Naive thymus-derived CD4-positive, alpha-beta T cell (primary cell): Measurements from ENCODE around the gene RSRC1. TPM values are rescaled to one million over a fixed set of nuclear protein-coding genes. Genes with fewer than 3 reads are reported as not detected.
"Not testable (repeated sequence)": the region's sequence is repeated elsewhere in the genome, so short reads cannot be mapped to it uniquely, and the experiment has no call there.

ENCODE experiments used
- ATAC-seq: fragments of 150-1000 bp; cut with Tn5 transposase; 2 replicates; pipeline ENCODE4 v1.10.0; 2021; ENCODE audit warnings: mild to moderate bottlenecking, moderate library complexity
- CTCF ChIA-PET: fragments of 350-600 bp; sonication (Branson Sonifier 250); formaldehyde crosslinking; loops from one replicate; lab custom pipeline; 2021; ENCODE audit warnings: antibody characterized with exemption; lab: Charles Lee
- POLR2A ChIA-PET: fragments of 350-600 bp; sonication (Branson Sonifier 250); formaldehyde crosslinking; loops from one replicate; lab custom pipeline; 2021; ENCODE audit warnings: antibody characterized with exemption, inconsistent platforms; lab: Charles Lee
- DNase-seq, 9 donors: peaks; one replicate each; pipeline versions ENCODE4 v3.0.0 to v3.0.0-alpha.2; 2020 to 2022; ENCODE audit warnings: mixed read lengths in 1 of 9
- H3K27ac ChIP-seq: one replicate; pipeline ENCODE4 v1.7.0; 2013; ENCODE audit warnings: mild to moderate bottlenecking, low read depth, low read length, moderate library complexity
- H3K27me3 ChIP-seq, 2 donors: one replicate each; pipeline ENCODE4 v1.7.0; 2013; ENCODE audit warnings: low read length in 2 of 2, mild to moderate bottlenecking in 2 of 2, moderate library complexity in 2 of 2; ENCODE audit not compliant: control insufficient read depth in 2 of 2, insufficient read depth in 2 of 2
- H3K36me3 ChIP-seq, 3 experiments: 1 replicate in 2 of 3; 2 replicates in 1 of 3; pipeline ENCODE4 v1.7.0; 2013; ENCODE audit warnings: low read length in 3 of 3, mild to moderate bottlenecking in 3 of 3, moderate library complexity in 1 of 3; ENCODE audit not compliant: insufficient read depth in 3 of 3, control insufficient read depth in 2 of 3
- H3K4me1 ChIP-seq, 2 donors: one replicate each; pipeline ENCODE4 v1.7.0; 2013; ENCODE audit warnings: low read length in 2 of 2, mild to moderate bottlenecking in 2 of 2, moderate library complexity in 1 of 2; ENCODE audit not compliant: control insufficient read depth in 2 of 2, insufficient read depth in 2 of 2
- H3K4me3 ChIP-seq: 2 replicates; pipeline ENCODE4 v1.7.0; 2013; ENCODE audit warnings: mild to moderate bottlenecking, low read length
- H3K9me3 ChIP-seq, 3 experiments: 1 replicate in 2 of 3; 2 replicates in 1 of 3; pipeline ENCODE4 v1.7.0; 2013; ENCODE audit warnings: low read length in 3 of 3; ENCODE audit not compliant: control insufficient read depth in 2 of 3
- H3K27ac Mint-ChIP-seq, 9 donors: one replicate each; pipeline ENCODE4 v1.8.0; 2020 to 2022; ENCODE audit warnings: mixed read lengths in 9 of 9, mild to moderate bottlenecking in 8 of 9, moderate library complexity in 5 of 9, inconsistent platforms in 2 of 9
- H3K27me3 Mint-ChIP-seq, 5 donors: one replicate each; pipeline ENCODE4 v1.8.0; 2021 to 2022; ENCODE audit warnings: mixed read lengths in 5 of 5, mild to moderate bottlenecking in 1 of 5
- H3K36me3 Mint-ChIP-seq, 5 donors: one replicate each; pipeline ENCODE4 v1.8.0; 2020 to 2022; ENCODE audit warnings: mixed read lengths in 5 of 5, mild to moderate bottlenecking in 3 of 5, inconsistent platforms in 1 of 5
- H3K4me1 Mint-ChIP-seq, 7 donors: one replicate each; pipeline ENCODE4 v1.8.0; 2020 to 2022; ENCODE audit warnings: mixed read lengths in 7 of 7, mild to moderate bottlenecking in 3 of 7, inconsistent platforms in 1 of 7
- H3K4me3 Mint-ChIP-seq, 10 donors: one replicate each; pipeline ENCODE4 v1.8.0; 2020 to 2022; ENCODE audit warnings: mild to moderate bottlenecking in 10 of 10, mixed read lengths in 10 of 10, moderate library complexity in 6 of 10, inconsistent platforms in 2 of 10
- H3K9me3 Mint-ChIP-seq, 11 donors: one replicate each; pipeline ENCODE4 v1.8.0; 2020 to 2022; ENCODE audit warnings: mixed read lengths in 11 of 11, mild to moderate bottlenecking in 4 of 11, inconsistent platforms in 1 of 11, moderate library complexity in 1 of 11
- intact Hi-C, 2 donors: fragments of 100-400 bp; cut with micrococcal nuclease; formaldehyde crosslinking; loops; one replicate each; pipeline ENCODE4 v1.15.1; 2023
- polyA plus RNA-seq, 2 donors: library from polyadenylated mRNA; unstranded; fragments of 300-500 nt; fragmentation: Illumina TruSeq; gene quantifications; one replicate each; pipeline ENCODE4 v1.2.3, GENCODE V29; 2021
- total RNA-seq, 6 experiments: library from RNA in 5 of 6; stranded (reverse) in 5 of 6; gene quantifications; 1 replicate in 5 of 6; 2 replicates in 1 of 6; pipeline ENCODE4 v1.2.3 and lab custom pipeline; 2021 to 2026

The RSRC1 gene
- total and polyA plus RNA-seq, 7 experiments from 2014 or later = 30.0 to 45.0 (median 37.4) TPM

GRCh38 chr3:158549938-158550337 lies 440.0 kb downstream of the RSRC1 start:
- H3K36me3 ChIP-seq, H3K4me1 Mint-ChIP-seq, H3K9me3 Mint-ChIP-seq, H3K4me3 Mint-ChIP-seq, H3K27me3 ChIP-seq, ATAC-seq, intact Hi-C loops, POLR2A ChIA-PET, H3K27ac ChIP-seq, DNase-seq, H3K9me3 ChIP-seq, H3K27ac Mint-ChIP-seq, H3K27me3 Mint-ChIP-seq, H3K4me3 ChIP-seq, H3K4me1 ChIP-seq: not testable (repeated sequence)
- CTCF ChIA-PET = interaction anchor here (0.6 kb wide), 1 partner anchor 160 kb away, joined by 6 read pairs; no protein-coding TSS in a partner anchor
- H3K36me3 Mint-ChIP-seq = peaks cover 0 to 37% (median 24%) of the 10 kb centered on the region in 5 donors

DNA sequence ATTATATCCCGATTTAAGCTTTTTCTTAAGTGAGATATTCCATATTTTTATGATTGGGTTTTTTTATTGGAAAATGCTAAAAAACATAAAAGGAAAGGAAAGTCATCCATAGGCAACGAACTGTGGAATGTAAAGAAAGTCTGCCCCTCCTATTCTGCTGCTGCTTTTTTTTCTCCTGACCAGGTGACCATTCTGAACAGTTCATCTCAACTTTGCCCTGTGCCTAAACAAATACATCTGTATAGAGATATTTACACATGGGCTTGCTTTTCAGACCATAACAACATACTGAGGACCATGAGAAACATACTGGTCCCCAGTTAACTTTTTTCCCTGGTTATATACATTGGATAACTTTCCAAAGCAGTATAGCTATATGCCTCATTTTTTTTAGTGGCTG lies 442.2 kb downstream of the RSRC1 start:
- ATAC-seq = no peak

GRCh38 chr3:158559504-158559903 lies 449.6 kb downstream of the RSRC1 start:
- Histone ChIP-seq H3K4me3 (no peak overlapping the region), H3K27ac (no peak overlapping the region), H3K36me3 (no peaks in the 10 kb centered on the region), H3K4me1 (no peaks in the 10 kb centered on the region), H3K27me3 (no peaks in the 10 kb centered on the region), H3K9me3 (no peaks in the 10 kb centered on the region)
- DNase-seq = no peak
- POLR2A ChIA-PET = no interaction called here
- Mint-ChIP-seq H3K27ac (no peak overlapping the region), H3K9me3 (peaks cover 0 to 4% (median 0%) of the 10 kb centered on the region in 11 donors), H3K4me1 (no peaks in the 10 kb centered on the region), H3K4me3 (no peak overlapping the region), H3K27me3 (peaks cover 0 to 28% (median 18%) of the 10 kb centered on the region in 5 donors), H3K36me3 (no peaks in the 10 kb centered on the region)
- intact Hi-C loops = no loop called here
- CTCF ChIA-PET = no interaction called here
- no peak for ATAC-seq

More for the DNA sequence above, 442.2 kb downstream of the RSRC1 start:
- no peak for DNase-seq
- Histone ChIP-seq H3K27me3 (no peaks in the 10 kb centered on the region), H3K27ac (no peak overlapping the region), H3K36me3 (no peaks in the 10 kb centered on the region), H3K9me3 (no peaks in the 10 kb centered on the region), H3K4me3 (no peak overlapping the region), H3K4me1 (no peaks in the 10 kb centered on the region)
- Mint-ChIP-seq H3K4me3 (no peak overlapping the region), H3K27ac (no peak overlapping the region), H3K9me3 (peaks cover 0 to 9% (median 1%) of the 10 kb centered on the region in 11 donors), H3K4me1 (no peaks in the 10 kb centered on the region), H3K27me3 (peaks cover 0 to 13% (median 6%) of the 10 kb centered on the region in 5 donors), H3K36me3 (peaks cover 0 to 23% (median 15%) of the 10 kb centered on the region in 5 donors)
- CTCF ChIA-PET = no interaction called here
- POLR2A ChIA-PET = no interaction called here
- intact Hi-C loops = no loop called here

- Histone ChIP-seq H3K36me3 (no peaks in the 10 kb centered on the region), H3K27ac (no peak overlapping the region), H3K27me3 (no peaks in the 10 kb centered on the region), H3K4me1 (no peaks in the 10 kb centered on the region), H3K9me3 (no peaks in the 10 kb centered on the region), H3K4me3 (no peak overlapping the region)
- Mint-ChIP-seq H3K27ac (no peak overlapping the region), H3K4me1 (no peaks in the 10 kb centered on the region), H3K4me3 (no peak overlapping the region), H3K27me3 (peaks cover 0 to 34% (median 24%) of the 10 kb centered on the region in 5 donors), H3K36me3 (peaks cover 0 to 7% (median 0%) of the 10 kb centered on the region in 5 donors), H3K9me3 (peaks cover 0 to 14% (median 5%) of the 10 kb centered on the region in 11 donors)
- intact Hi-C loops = no loop called here
- ATAC-seq (no peak), DNase-seq (no peak)
- POLR2A ChIA-PET = no interaction called here
- CTCF ChIA-PET = no interaction called here
These were observed 451.1 kb downstream of the RSRC1 start for GRCh38 chr3:158560979-158561378.

DNA sequence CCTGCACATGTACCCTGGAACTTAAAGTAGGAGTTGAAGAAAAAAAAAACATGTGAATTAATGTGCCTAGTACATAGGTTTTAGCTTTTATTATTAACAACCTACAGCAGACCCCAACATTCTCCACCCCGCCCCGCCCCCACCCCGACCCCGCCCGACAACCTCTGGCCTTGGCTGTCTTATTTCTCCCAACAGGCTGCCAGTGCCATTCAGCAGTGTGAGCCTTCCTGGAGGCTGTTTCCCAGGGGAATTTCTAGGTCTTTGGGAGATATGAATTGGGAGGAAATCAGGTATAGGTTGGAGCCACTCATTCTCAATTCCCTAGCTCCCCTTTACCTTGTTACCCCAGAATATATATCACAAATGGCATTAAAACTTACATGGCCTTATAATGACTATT lies 452.8 kb downstream of the RSRC1 start:
- no peak overlapping the region for H3K27ac ChIP-seq
- CTCF ChIA-PET = interaction anchor here (0.6 kb wide), 1 partner anchor 1399 kb away, joined by 3 read pairs; no protein-coding TSS in a partner anchor
- H3K36me3 ChIP-seq = no peaks in the 10 kb centered on the region
- H3K4me1 Mint-ChIP-seq = no peaks in the 10 kb centered on the region
- POLR2A ChIA-PET = no interaction called here
- no peak overlapping the region for H3K27ac Mint-ChIP-seq
- no peak for ATAC-seq
- no peaks in the 10 kb centered on the region for H3K9me3 ChIP-seq
- H3K27me3 Mint-ChIP-seq = peaks cover 0 to 31% (median 26%) of the 10 kb centered on the region in 5 donors
- no peak for DNase-seq
- peaks cover 0 to 12% (median 5%) of the 10 kb centered on the region in 11 donors for H3K9me3 Mint-ChIP-seq
- H3K4me1 ChIP-seq = no peaks in the 10 kb centered on the region
- H3K4me3 Mint-ChIP-seq = no peak overlapping the region
- no peaks in the 10 kb centered on the region for H3K27me3 ChIP-seq
- H3K36me3 Mint-ChIP-seq = peaks cover 0 to 8% (median 0%) of the 10 kb centered on the region in 5 donors
- intact Hi-C loops = no loop called here
- H3K4me3 ChIP-seq = no peak overlapping the region

- CTCF ChIA-PET = interaction anchor here (0.6 to 1.5 kb wide), 2 partner anchors 10 to 1400 kb away, joined by 3 to 4 read pairs; no protein-coding TSS in a partner anchor
- intact Hi-C loops = no loop called here
These were observed 453.2 kb downstream of the RSRC1 start for GRCh38 chr3:158563076-158563475.

DNA sequence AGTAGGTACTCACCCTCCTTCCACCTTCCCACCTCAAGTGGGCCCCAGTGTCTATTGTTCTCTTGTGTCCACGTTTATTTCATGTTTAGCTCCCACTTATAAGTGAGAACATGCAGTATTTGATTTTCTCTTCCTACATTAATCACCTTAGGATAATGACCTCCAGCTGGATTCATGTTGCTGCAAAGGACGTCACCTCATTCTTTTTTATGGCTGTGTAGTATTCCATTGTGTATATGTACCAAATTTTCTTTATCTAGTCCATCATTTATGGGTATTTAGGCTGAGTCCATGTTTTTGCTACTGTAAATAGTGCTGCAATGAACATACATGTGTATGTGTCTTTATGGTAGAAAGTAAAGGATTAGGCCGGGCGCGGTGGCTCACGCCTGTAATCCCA lies 455.2 kb downstream of the RSRC1 start:
- no peak overlapping the region for H3K4me3 Mint-ChIP-seq
- peaks cover 13 to 45% (median 44%) of the 10 kb centered on the region in 5 donors for H3K27me3 Mint-ChIP-seq
- no peak overlapping the region for H3K27ac ChIP-seq
- H3K9me3 ChIP-seq = no peaks in the 10 kb centered on the region
- intact Hi-C loops = no loop called here
- no peak for DNase-seq
- no peak for ATAC-seq
- no peak overlapping the region for H3K27ac Mint-ChIP-seq
- no peak overlapping the region for H3K4me3 ChIP-seq
- no peaks in the 10 kb centered on the region for H3K4me1 ChIP-seq
- H3K27me3 ChIP-seq = peaks cover 0 to under 1% of the 10 kb centered on the region in 2 donors
- ChIA-PET POLR2A (no interaction called here), CTCF (no interaction called here)
- peaks cover 0 to 1% (median 0%) of the 10 kb centered on the region in 7 donors for H3K4me1 Mint-ChIP-seq
- no peaks in the 10 kb centered on the region for H3K36me3 ChIP-seq
- peaks cover 0 to 10% (median 5%) of the 10 kb centered on the region in 11 donors for H3K9me3 Mint-ChIP-seq
- peaks cover 0 to 8% (median under 1%) of the 10 kb centered on the region in 5 donors for H3K36me3 Mint-ChIP-seq

More at GRCh38 chr3:158563076-158563475, 453.2 kb downstream of the RSRC1 start:
- Histone ChIP-seq H3K4me3 (no peak overlapping the region), H3K9me3 (no peaks in the 10 kb centered on the region), H3K27me3 (no peaks in the 10 kb centered on the region), H3K27ac (no peak overlapping the region), H3K4me1 (no peaks in the 10 kb centered on the region), H3K36me3 (no peaks in the 10 kb centered on the region)
- Mint-ChIP-seq H3K27me3 (peaks cover 0 to 36% (median 30%) of the 10 kb centered on the region in 5 donors), H3K36me3 (peaks cover 0 to 8% (median 0%) of the 10 kb centered on the region in 5 donors), H3K9me3 (peaks cover 0 to 12% (median 5%) of the 10 kb centered on the region in 11 donors), H3K4me1 (no peaks in the 10 kb centered on the region), H3K4me3 (no peak overlapping the region), H3K27ac (no peak overlapping the region)
- ATAC-seq = no peak
- DNase-seq = no peak
- POLR2A ChIA-PET = no interaction called here
